Activated CD8-positive, alpha-beta memory T cell treated with anti-CD3 and anti-CD28 coated beads for 1 hour (primary cell): ENCODE results near the gene LBH.
"Not testable (repeated sequence)": the region's sequence is repeated elsewhere in the genome, so short reads cannot be mapped to it uniquely, and the experiment has no call there.

ENCODE experiments used
- DNase-seq, 2 donors: peaks; one replicate each; pipeline ENCODE4 v3.0.0-alpha.2; 2020; ENCODE audit warnings: low read depth in 1 of 2; ENCODE audit errors: extremely low read depth in 1 of 2

The LBH gene

GRCh38 chr2:30255466-30256408 is 24.4 kb downstream of the LBH start:
- DNase-seq, result no peak

DNA sequence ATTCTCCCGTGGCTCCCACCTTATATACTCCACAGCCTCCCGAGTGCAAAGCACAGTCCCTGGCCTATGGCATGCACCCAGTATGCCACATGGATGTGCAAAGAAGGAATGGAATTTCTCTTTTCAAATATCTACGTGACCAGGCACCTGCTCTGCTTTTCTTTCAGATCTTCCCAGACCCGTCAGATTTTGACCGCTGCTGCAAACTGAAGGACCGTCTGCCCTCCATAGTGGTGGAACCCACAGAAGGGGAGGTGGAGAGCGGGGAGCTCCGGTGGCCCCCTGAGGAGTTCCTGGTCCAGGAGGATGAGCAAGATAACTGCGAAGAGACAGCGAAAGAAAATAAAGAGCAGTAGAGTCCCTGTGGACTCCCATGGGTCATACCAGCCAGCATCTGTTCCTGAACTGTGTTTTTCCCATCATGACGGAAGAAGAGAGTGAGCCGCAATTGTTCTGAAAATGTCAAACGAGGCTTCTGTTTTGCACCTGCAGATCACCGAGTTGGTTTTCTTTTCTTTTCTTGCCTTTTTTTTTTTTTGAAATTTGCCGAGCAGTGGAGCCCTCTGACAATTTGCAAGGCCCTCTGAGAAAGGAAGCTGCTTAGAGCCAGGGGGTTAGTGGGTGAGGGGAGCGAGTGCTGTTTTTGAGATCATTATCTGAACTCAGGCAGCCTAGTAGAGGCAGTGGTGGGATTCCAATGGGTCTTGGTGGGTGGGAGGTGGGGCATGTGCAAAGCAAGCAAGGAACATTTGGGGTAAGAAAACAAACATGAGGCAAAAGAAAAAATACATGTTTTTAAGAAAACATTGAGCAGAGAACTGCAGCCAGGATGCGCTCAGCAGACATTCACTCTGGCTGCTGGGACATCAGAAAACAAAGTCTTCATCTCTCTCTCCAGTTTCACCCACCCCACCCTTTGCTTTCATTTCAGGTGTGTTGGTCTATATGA is 26.2 kb downstream of the LBH start:
- no peak for DNase-seq

- no peak for DNase-seq
These were observed 27.7 kb downstream of the LBH start for GRCh38 chr2:30259071-30259470.

DNA sequence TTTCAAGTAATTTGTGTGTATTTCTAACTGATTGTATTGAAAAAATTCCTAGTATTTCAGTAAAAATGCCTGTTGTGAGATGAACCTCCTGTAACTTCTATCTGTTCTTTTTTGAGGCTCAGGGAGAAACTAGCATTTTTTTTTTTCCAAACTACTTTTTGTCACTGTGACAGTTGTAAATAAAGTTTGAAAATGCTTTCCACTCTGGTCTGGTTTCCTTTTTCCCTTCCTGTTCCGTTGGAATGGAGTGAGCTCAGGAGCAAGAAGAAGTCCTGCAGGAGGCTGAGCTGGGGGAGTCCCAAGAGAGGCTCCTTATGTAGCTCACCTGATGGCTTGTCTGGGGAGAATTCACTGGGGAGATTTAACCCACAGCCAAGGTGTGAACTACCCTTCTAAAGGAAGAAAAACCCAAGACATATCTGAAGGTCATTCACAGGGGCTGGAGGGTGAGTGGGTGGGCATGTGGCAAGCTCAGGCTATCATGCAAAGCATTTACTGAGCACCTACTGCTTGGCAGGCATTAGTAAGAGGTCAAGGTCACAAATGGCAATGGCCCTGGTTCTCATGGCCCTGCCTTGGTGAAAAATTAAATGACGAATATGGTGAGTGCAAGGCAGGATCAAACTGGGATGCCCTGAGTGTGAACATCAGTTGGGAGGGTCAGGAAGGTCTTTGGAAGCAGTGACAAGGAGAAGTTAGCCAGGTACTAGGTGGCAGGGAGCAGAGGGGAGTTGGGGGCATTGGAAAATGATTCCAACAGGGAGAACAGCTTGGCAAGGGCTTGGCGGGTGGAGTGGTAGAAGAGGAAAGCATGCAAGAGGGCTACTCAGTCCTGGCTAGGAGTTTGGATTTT is 28.7 kb downstream of the LBH start:
- no peak for DNase-seq

GRCh38 chr2:30260941-30261340 is 29.6 kb downstream of the LBH start:
- DNase-seq, result no peak

DNA sequence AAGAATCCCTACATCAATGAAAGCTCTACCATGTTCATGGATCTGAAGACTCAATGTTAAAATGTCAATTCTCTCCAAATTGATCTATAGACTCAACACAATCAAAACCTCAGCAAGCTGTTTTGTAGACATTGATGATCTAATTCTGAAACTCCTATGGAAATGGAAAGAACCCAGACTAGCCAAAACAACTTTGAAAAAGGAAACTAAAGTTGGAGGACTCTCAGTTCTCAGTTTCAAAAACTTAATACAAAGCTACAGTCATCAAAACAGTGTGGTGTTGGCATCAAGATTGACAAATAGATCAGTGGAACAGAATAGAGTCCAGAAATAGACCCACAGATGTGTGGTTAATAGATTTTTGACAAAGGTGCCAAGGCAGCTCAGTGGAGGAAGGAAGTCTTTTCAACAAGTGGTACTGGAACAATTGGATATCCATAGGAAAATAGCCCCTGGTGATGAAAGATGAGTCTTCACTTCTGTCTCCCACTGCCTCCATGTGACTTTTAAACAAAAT is 30.4 kb downstream of the LBH start:
- DNase-seq, result no peak

- DNase-seq, result no peak
These were observed 31.5 kb downstream of the LBH start for GRCh38 chr2:30262716-30263309.

DNA sequence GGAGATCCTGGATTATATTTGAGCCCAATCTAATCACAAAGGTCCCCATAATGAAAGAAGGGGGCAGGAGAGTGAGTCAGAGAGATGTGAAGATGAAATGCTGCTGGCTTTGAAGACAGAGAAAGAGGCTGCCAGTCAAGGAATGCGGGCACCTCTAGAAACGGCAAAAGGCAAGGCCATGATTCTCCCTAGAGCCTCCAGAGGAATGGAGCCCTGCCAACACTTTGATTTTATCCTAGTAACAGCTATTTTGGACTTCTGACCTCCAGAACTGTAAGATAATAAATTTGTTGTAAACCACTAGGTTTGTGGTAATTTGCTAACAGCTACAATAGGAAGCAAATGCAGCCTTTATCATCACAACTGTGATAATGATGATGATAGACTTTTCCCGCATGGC is 32.9 kb downstream of the LBH start:
- DNase-seq, result no peak

- no peak for DNase-seq
These were observed 34.0 kb downstream of the LBH start for GRCh38 chr2:30265052-30266015.

DNA sequence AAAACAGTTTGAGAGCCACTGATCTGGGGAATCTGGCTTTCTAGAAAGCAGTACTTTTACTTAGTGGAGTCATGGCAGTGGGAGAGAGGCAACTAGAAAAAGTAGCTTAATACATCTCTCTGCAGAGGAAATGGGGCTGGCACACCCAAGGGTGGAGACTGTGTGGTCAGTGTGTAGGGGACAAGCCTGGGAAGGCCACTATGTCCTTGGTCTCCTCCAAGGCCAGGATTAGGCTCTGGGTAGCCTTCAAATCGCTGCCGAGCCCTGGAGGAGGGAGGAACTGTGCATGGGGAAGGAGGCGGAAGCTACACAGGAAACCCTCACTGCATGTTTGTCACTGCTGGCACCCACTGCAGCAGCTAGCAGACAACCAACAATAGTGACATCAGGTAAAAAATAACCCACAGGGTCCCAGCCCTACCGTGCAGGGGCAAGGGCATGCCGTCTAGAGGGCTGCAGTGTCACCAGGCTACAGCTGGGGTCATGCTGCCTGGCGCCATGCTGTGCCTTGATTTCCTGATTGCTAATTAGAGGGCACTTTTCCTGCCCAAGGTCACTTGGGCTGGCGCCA is 34.8 kb downstream of the LBH start:
- peak; percentile 25 to 27 for DNase-seq

DNA sequence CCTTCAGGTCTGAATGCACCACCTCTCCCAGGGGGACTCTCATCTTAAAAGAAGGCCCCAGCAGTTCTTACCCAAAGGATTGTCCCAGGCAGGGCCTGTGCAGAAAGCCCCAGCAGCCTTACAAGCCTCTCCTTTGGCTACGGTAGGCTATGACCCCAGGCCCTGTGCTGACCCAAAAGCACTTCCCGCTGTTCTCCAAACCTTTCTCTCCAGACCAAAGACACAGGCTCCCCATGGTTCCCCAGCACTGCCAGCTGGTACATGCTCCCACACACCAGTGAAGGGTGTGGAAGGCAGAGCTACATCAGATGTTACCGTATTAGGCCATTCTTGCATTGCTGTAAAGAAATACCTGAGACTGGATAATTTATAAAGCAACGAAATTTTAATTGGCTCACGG is 35.4 kb downstream of the LBH start:
- no peak for DNase-seq

DNA sequence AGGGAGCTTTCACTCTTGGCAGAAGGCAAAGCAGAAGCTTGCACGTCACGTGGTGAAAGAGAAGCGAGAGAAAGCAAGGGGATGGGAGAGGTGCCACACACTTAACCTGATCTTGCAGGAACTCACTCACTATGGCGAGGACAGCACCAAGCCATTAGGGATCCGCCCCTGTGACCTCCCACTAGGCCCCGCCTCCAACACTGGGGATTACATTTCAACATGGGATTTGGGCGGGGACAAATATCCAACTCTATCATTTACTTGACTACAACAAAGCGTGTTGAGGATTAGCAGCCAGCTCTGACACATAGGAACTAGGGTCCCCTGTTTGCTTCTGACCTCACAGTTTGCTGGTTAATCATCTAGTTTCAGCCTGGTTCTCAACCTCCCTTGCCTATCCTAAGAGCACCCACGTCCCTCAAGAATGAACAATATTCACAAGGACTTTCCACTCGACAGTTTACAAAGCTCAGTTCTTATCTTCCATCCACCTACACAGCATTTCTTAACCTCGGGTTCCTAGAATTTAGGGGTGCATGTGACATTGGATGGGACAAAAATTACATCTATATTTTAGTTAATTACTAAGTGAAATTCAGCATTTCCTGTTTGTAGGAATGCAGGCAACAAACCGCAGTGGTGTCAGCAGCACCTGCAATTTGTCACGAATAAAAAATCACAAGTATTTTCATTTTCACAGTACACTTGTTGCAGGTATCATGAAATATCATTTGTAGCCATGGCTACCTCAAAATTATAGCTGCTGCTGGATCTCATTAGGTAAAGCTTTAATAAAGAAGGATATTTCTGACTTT is 36.0 kb downstream of the LBH start:
- DNase-seq, result no peak

GRCh38 chr2:30268296-30268871 is 37.0 kb downstream of the LBH start:
- no peak for DNase-seq

DNA sequence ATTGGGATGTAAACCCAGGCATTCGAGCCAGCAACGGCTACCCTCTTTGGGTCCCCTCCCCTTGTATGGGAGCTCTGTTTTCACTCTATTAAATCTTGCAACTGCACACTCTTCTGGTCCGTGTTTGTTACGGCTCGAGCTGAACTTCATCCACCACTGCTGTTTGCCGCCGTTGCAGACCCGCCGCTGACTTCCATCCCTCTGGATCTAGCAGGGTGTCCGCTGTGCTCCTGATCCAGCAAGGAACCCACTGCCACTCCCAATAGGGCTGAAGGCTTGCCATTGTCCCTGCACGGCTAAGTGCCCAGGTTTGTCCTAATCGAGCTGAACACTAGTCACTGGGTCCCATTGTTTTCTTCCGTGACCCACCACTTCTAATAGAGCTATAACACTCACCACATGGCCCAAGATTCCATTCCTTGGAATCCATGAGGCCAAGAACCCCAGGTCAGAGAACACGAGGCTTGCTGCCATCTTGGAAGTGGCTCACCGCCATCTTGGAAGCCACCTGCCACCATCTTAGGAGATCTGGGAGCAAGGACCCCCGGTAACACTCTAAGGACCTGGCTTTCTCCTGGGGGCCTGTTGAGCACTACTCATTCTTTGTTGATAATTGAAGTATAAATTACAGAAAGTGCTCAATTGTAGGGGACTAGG is 37.9 kb downstream of the LBH start:
- not testable (repeated sequence) for DNase-seq

- no peak for DNase-seq
These were observed 38.4 kb downstream of the LBH start for GRCh38 chr2:30269771-30270145.

- no peak for DNase-seq
These were observed 38.8 kb downstream of the LBH start for GRCh38 chr2:30270166-30270565.

DNA sequence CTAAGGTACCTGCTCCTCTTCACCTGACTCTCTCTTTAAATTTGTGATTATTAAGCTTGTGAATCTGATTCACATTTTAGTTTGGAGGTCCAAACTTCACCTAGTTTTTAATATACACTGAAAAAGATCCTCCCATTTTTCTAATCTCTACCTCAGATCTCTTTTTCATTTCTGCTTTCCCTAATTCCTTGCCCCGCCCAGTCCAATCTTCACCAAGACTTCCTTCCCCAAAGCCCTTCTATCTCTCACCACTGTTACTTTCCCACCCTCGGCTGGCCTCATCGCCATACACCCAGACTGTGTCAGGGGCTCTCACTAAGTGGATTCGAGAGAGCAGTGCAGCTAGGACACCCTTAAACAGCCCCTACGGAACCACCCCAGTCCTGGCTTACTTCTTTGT is 40.0 kb downstream of the LBH start:
- no peak for DNase-seq
